Measurements from ENCODE around the gene MTURN. TPM values are rescaled to one million over a fixed set of nuclear protein-coding genes. Genes with fewer than 3 reads are reported as not detected.

Gene MTURN
- total and polyA plus RNA-seq, 5 donors from 2014 or later = 5.2 to 31.1 (median 6.2) TPM

Other genes with a start within 250 kb of the MTURN start
- 0.91 TPM for gene SCRN1, start 145.2 kb upstream of the MTURN start, total RNA-seq
- gene SCRN1, start 145.2 kb upstream of the MTURN start, polyA plus RNA-seq = 1 to 10 TPM; 1.0 to 2.1 (median 1.9) TPM
- gene FKBP14, start 108.3 kb upstream of the MTURN start, total RNA-seq = 6.5 TPM
- 1 to 10 TPM; 1.0 to 2.6 (median 1.7) TPM for gene FKBP14, start 108.3 kb upstream of the MTURN start, polyA plus RNA-seq
- 15.2 TPM for gene PLEKHA8, start 106.6 kb upstream of the MTURN start, total RNA-seq
- gene PLEKHA8, start 106.6 kb upstream of the MTURN start, polyA plus RNA-seq = 1 to 10 TPM; 3.1 to 9.9 (median 5.9) TPM
- gene ZNRF2, start 149.6 kb downstream of the MTURN start, total RNA-seq = 53.1 TPM
- gene ZNRF2, start 149.6 kb downstream of the MTURN start, polyA plus RNA-seq = 1 to 10 TPM; 2.1 to 6.2 (median 4.2) TPM